ENCODE results near the gene PELO. TPM values are rescaled to one million over a fixed set of nuclear protein-coding genes. Genes with fewer than 3 reads are reported as not detected.

Gene PELO
- polyA plus RNA-seq, 1 donor (not counting 4 experiments of a cell fraction or from before 2014, with no cell fraction given): 10.6 TPM

- DNase-seq (ENCODE audit: low read depth, low spot score): no peak
- Histone ChIP-seq H3K9ac (ENCODE audit: control insufficient read depth, extremely low read depth, insufficient read depth, low read length) (no peak overlapping the region), H3K9me3 (ENCODE audit: control insufficient read depth, low read depth, low read length) (no peaks in the 10 kb centered on the region), H2AFZ (ENCODE audit: control insufficient read depth, low read length) (no peak overlapping the region), H3K27me3 (ENCODE audit: control insufficient read depth, extremely low read depth, insufficient read depth, low read length) (no peaks in the 10 kb centered on the region), H3K4me2 (ENCODE audit: control insufficient read depth, extremely low read depth, insufficient read depth, low read depth, low read length) (no peak overlapping the region), H3K4me1 (ENCODE audit: control insufficient read depth, extremely low read depth, insufficient read depth, low read length) (peaks cover 4% of the 10 kb centered on the region), H4K20me1 (ENCODE audit: control insufficient read depth, extremely low read depth, insufficient read depth, low read length) (no peaks in the 10 kb centered on the region), H3K79me2 (ENCODE audit: control insufficient read depth, insufficient read depth, low read length) (peaks cover 18% of the 10 kb centered on the region), H3K9me1 (ENCODE audit: control insufficient read depth, extremely low read depth, insufficient read depth, low read length) (no peaks in the 10 kb centered on the region), H3K4me3 (ENCODE audit: control insufficient read depth in 2 of 3, extremely low read depth in 1 of 3, insufficient read depth in 2 of 3, low read depth in 1 of 3, low read length in 3 of 3) (no peak overlapping the region), H3K27ac (ENCODE audit: control insufficient read depth, insufficient read depth, low read length) (no peak overlapping the region), H3K36me3 (ENCODE audit: control insufficient read depth in 2 of 2, extremely low read depth in 1 of 2, insufficient read depth in 2 of 2, low read length in 2 of 2) (peaks cover 0 to 2% of the 10 kb centered on the region in 2 experiments)
- no peak for TF ChIP-seq EZH2 (IDR thresholded peaks at IDR 0.05; ENCODE audit: low read length)
- TF ChIP-seq CTCF (optimal IDR thresholded peaks at IDR 0.05 in 1 of 3, IDR thresholded peaks at IDR 0.05 in 1 of 3, conservative IDR thresholded peaks at IDR 0.05 in 1 of 3; ENCODE audit: extremely low read depth in 1 of 3, insufficient read depth in 2 of 3, low read length in 3 of 3): no peak
- dilution Hi-C loops (cut with MboI; ENCODE audit: extremely low pct_ligation_motif_present, low sequenced_read_pairs): no loop called here
- FAIRE-seq: no peak
Measured at GRCh38 chr5:52807723-52808122, 20.0 kb downstream of the PELO start.

- H3K9me1 ChIP-seq (ENCODE audit: control insufficient read depth, extremely low read depth, insufficient read depth, low read length): no peaks in the 10 kb centered on the region
- no peak for DNase-seq (ENCODE audit: low read depth, low spot score)
- peaks cover 13% of the 10 kb centered on the region for H3K79me2 ChIP-seq (ENCODE audit: control insufficient read depth, insufficient read depth, low read length)
- no peak overlapping the region for H3K4me2 ChIP-seq (ENCODE audit: control insufficient read depth, extremely low read depth, insufficient read depth, low read depth, low read length)
- dilution Hi-C loops (cut with MboI; ENCODE audit: extremely low pct_ligation_motif_present, low sequenced_read_pairs): no loop called here
- peaks cover 4% of the 10 kb centered on the region for H3K4me1 ChIP-seq (ENCODE audit: control insufficient read depth, extremely low read depth, insufficient read depth, low read length)
- no peaks in the 10 kb centered on the region for H3K27me3 ChIP-seq (ENCODE audit: control insufficient read depth, extremely low read depth, insufficient read depth, low read length)
- H3K9ac ChIP-seq (ENCODE audit: control insufficient read depth, extremely low read depth, insufficient read depth, low read length): no peak overlapping the region
- H3K9me3 ChIP-seq (ENCODE audit: control insufficient read depth, low read depth, low read length): no peaks in the 10 kb centered on the region
- no peak overlapping the region for H3K4me3 ChIP-seq (ENCODE audit: control insufficient read depth in 2 of 3, extremely low read depth in 1 of 3, insufficient read depth in 2 of 3, low read depth in 1 of 3, low read length in 3 of 3)
- peaks cover 0 to 2% of the 10 kb centered on the region in 2 experiments for H3K36me3 ChIP-seq (ENCODE audit: control insufficient read depth in 2 of 2, extremely low read depth in 1 of 2, insufficient read depth in 2 of 2, low read length in 2 of 2)
- no peak overlapping the region for H2AFZ ChIP-seq (ENCODE audit: control insufficient read depth, low read length)
- H3K27ac ChIP-seq (ENCODE audit: control insufficient read depth, insufficient read depth, low read length): no peak overlapping the region
- TF ChIP-seq CTCF (optimal IDR thresholded peaks at IDR 0.05 in 1 of 3, IDR thresholded peaks at IDR 0.05 in 1 of 3, conservative IDR thresholded peaks at IDR 0.05 in 1 of 3; ENCODE audit: extremely low read depth in 1 of 3, insufficient read depth in 2 of 3, low read length in 3 of 3): no peak
- no peak for TF ChIP-seq EZH2 (IDR thresholded peaks at IDR 0.05; ENCODE audit: low read length)
- no peaks in the 10 kb centered on the region for H4K20me1 ChIP-seq (ENCODE audit: control insufficient read depth, extremely low read depth, insufficient read depth, low read length)
- FAIRE-seq: no peak
Measured at GRCh38 chr5:52808316-52808901, 20.7 kb downstream of the PELO start.
